ENCODE measurements around the gene DUSP3. TPM values are rescaled to one million over a fixed set of nuclear protein-coding genes. Genes with fewer than 3 reads are reported as not detected.

The DUSP3 gene
- total and polyA plus RNA-seq, 2 of the 13 experiments (the other 11 are each of a cell fraction or from before 2014, with no cell fraction given) = 60.0 to 71.5 TPM

- TF ChIP-seq ZNF274 (CRISPR knock-in tag; IDR thresholded peaks at IDR 0.05) (peak; percentile 89), KLF6 (CRISPR knock-in tag; IDR thresholded peaks at IDR 0.05) (no peak), MXD1 (CRISPR knock-in tag; IDR thresholded peaks at IDR 0.05) (peak; percentile 80; the same call in 1 of the 2 replicates), SALL2 (CRISPR knock-in tag; IDR thresholded peaks at IDR 0.05) (peak; percentile 78; the same call in 1 of the 2 replicates), PHF20 (CRISPR knock-in tag; IDR thresholded peaks at IDR 0.05) (peak; percentile 60; the same call in 1 of the 2 replicates), PBX2 (CRISPR knock-in tag; IDR thresholded peaks at IDR 0.05) (no peak), HINFP (CRISPR knock-in tag; IDR thresholded peaks at IDR 0.05; ENCODE audit: low read depth) (0 out of 2 replicates have a peak, but pooled peaks have one; percentile 54), RFXANK (CRISPR knock-in tag; IDR thresholded peaks at IDR 0.05) (no peak), BHLHE40 (IDR thresholded peaks at IDR 0.05; ENCODE audit: low read length) (no peak), PTBP1 (IDR thresholded peaks at IDR 0.05; ENCODE audit: low read depth, low read length, poor library complexity, severe bottlenecking) (no peak), GPBP1L1 (CRISPR knock-in tag; IDR thresholded peaks at IDR 0.05) (no peak), REL (CRISPR knock-in tag; conservative IDR thresholded peaks at IDR 0.05) (peak; percentile 56; the same call in 1 of the 2 replicates), ZNF775 (CRISPR knock-in tag; IDR thresholded peaks at IDR 0.05; ENCODE audit: borderline replicate concordance) (0 out of 2 replicates have a peak, but pooled peaks have one; percentile 45), PLSCR1 (CRISPR knock-in tag; IDR thresholded peaks at IDR 0.05; ENCODE audit: borderline replicate concordance) (no peak), ZNF3 (CRISPR knock-in tag; IDR thresholded peaks at IDR 0.05) (no peak), ETV5 (CRISPR knock-in tag; IDR thresholded peaks at IDR 0.05; ENCODE audit: borderline replicate concordance) (peak; percentile 9), GPN1 (CRISPR knock-in tag; IDR thresholded peaks at IDR 0.05; ENCODE audit: borderline replicate concordance) (no peak), KDM3A (CRISPR knock-in tag; IDR thresholded peaks at IDR 0.05; ENCODE audit: low read depth) (peak; percentile 79; the same call in 1 of the 2 replicates), HNF1A (IDR thresholded peaks at IDR 0.05; ENCODE audit: low read depth) (no peak), HNF1A (CRISPR knock-in tag; IDR thresholded peaks at IDR 0.05; ENCODE audit: borderline replicate concordance) (peak; percentile 72; the same call in 1 of the 2 replicates)
Measured at GRCh38 chr17:43720311-43721060, 58.3 kb downstream of the DUSP3 start (continued).
